ENCODE data around the gene USP7.

Gene USP7

DNA sequence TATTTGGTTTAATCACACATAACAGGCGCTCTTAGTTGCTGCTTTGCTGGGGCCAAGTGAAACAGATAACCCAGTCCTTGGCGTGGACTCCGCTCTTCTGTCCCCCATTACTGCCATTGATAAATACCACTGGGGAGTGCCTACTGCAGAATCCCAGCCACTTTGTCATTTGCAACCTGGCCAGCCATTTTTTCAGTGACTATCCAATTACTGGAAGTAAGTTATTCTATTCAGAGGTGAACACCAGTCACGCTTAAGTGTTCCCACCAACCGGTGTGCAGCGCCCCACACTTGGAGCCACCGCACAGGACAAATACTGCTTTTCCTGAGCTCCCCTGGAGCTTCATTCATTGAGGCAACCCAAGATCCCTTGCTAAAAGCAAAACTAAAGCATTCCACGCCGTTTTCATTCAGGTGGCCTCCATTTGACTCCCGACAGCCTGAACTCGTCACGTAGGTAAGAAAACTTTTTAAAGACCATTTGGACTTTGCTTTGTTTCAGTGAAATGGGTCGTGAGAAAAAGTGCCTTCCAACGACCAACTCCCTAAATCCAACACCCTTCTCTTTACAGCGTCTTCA lies 1.8 kb downstream of the USP7 start:
- Histone ChIP-seq H3K27me3 (replicated peaks; ENCODE audit: control insufficient read depth, insufficient read depth, low read length) (no peaks in the 10 kb centered on the region), H3K36me3 (ENCODE audit: control insufficient read depth, insufficient read depth, low read length) (no peaks in the 10 kb centered on the region; the same call in 1 of the 2 replicates), H3K4me3 (replicated peaks; ENCODE audit: low read depth, low read length) (peak overlapping the region; percentile 86)
- TF ChIP-seq, protein P1, sequence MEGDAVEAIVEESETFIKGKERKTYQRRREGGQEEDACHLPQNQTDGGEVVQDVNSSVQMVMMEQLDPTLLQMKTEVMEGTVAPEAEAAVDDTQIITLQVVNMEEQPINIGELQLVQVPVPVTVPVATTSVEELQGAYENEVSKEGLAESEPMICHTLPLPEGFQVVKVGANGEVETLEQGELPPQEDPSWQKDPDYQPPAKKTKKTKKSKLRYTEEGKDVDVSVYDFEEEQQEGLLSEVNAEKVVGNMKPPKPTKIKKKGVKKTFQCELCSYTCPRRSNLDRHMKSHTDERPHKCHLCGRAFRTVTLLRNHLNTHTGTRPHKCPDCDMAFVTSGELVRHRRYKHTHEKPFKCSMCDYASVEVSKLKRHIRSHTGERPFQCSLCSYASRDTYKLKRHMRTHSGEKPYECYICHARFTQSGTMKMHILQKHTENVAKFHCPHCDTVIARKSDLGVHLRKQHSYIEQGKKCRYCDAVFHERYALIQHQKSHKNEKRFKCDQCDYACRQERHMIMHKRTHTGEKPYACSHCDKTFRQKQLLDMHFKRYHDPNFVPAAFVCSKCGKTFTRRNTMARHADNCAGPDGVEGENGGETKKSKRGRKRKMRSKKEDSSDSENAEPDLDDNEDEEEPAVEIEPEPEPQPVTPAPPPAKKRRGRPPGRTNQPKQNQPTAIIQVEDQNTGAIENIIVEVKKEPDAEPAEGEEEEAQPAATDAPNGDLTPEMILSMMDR (IDR thresholded peaks at IDR 0.05; ENCODE audit: insufficient read depth, low read length, poor library complexity, severe bottlenecking) = no peak
- no peak for DNase-seq (ENCODE audit: extremely low read depth, insufficient read length)

DNA sequence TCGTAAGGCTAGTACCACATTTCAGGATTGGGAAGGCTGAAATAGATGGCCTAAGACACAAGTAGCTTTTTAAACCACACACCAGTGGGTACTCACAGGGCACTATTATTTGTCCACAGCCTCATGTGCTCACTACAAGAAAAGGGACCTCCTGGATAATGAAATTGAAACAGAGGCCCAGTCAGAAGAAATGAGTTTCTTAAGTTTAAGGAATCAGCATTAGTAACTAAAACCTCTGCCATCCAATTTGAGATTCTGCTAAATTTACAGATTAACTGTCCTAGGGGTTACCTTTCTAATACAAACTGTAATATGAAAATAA lies 3.0 kb downstream of the USP7 start:
- H3K27me3 ChIP-seq (replicated peaks; ENCODE audit: control insufficient read depth, insufficient read depth, low read length) = no peaks in the 10 kb centered on the region
- peak overlapping the region; percentile 46 for H3K4me3 ChIP-seq (replicated peaks; ENCODE audit: low read depth, low read length)
- TF ChIP-seq, protein P1 (IDR thresholded peaks at IDR 0.05; ENCODE audit: insufficient read depth, low read length, poor library complexity, severe bottlenecking) = no peak
- no peak for DNase-seq (ENCODE audit: extremely low read depth, insufficient read length)
- no peaks in the 10 kb centered on the region; the same call in 1 of the 2 replicates for H3K36me3 ChIP-seq (ENCODE audit: control insufficient read depth, insufficient read depth, low read length)

DNA sequence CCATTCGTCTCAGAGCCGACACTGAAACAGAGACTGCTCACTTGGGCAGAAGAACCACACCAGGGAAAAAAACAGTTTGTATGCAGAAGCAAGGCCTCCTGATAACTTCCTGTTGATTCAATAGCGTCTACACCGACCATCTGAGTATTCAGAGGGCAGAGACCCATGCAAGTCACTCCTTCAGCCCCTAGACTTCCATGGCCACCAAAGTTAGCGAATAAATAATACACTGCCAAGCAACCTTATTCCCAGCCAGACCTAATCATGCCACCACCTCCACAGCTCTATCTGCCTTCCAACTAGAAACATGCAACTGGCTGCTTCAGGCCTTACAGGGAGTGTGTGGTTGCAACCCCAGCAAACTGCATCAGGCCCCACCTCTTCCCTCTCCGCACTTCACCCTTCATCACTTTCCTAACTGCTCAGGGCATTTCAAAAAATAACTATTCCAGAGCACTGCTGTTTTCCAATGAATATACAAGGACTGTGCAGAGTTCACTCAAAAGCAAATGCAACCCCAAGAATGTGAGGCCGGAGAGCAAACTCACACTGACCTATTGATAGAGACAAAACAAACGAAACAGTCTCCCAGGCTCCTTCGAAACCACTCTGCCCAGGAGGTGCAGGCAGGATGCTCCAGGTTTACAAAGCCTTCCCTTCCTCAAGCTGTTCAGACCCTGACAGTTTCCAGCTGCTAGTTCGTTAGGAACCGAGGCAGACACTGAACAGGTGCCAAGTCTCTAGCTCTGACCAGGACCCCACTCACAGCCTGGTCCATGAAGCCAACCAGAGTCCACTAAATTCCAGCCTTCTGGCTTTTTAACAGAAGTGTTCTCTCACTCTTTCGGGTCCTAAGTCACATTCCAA lies 3.6 kb downstream of the USP7 start:
- no peak for DNase-seq (ENCODE audit: extremely low read depth, insufficient read length)
- TF ChIP-seq, protein P1 (IDR thresholded peaks at IDR 0.05; ENCODE audit: insufficient read depth, low read length, poor library complexity, severe bottlenecking) = no peak
- Histone ChIP-seq H3K4me3 (replicated peaks; ENCODE audit: low read depth, low read length) (peak overlapping the region; percentile 46), H3K27me3 (replicated peaks; ENCODE audit: control insufficient read depth, insufficient read depth, low read length) (no peaks in the 10 kb centered on the region), H3K36me3 (ENCODE audit: control insufficient read depth, insufficient read depth, low read length) (no peaks in the 10 kb centered on the region; the same call in 1 of the 2 replicates)

DNA sequence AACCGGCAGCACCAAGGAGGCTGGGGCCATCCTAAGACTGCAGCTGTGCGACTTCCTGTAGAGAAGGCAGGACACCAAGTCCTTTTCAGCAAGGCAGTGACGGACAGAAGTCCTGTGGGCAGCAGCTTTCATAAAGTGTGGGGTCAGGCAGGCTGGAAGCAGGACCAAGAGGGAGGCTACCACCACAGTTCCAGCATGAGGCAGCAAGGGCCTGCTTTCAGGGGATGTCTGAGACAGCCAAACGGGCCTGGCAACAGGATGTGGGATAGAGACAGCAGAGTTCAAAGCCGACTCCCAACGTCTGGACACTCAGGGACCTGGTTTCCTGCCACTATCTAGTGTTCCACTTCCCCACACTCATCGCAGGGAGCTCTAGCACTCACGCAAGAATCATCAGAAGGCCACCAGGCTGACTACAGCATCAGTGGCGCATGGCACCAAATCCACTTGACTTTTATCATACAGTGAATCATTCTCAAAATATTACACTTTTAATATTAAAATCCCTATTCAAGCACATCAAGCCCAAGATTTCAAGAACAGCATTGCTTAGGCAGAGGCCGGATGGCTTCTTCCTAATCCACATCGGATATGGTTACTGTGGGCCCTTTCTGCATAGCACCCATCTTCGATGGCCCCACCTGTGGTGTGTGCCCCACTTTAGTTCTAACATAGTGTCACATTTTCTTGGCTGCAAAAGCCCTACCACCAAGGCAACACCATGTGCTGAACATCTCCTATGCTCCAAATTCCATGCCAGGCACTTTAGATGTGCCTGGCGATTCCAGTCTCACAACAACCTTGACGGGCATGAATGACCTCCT lies 5.2 kb downstream of the USP7 start:
- Histone ChIP-seq H3K36me3 (ENCODE audit: control insufficient read depth, insufficient read depth, low read length) (no peaks in the 10 kb centered on the region; the same call in 1 of the 2 replicates), H3K4me3 (replicated peaks; ENCODE audit: low read depth, low read length) (peak overlapping the region; percentile 44), H3K27me3 (replicated peaks; ENCODE audit: control insufficient read depth, insufficient read depth, low read length) (no peaks in the 10 kb centered on the region)
- TF ChIP-seq, protein P1 (IDR thresholded peaks at IDR 0.05; ENCODE audit: insufficient read depth, low read length, poor library complexity, severe bottlenecking) = no peak
- no peak for DNase-seq (ENCODE audit: extremely low read depth, insufficient read length)

DNA sequence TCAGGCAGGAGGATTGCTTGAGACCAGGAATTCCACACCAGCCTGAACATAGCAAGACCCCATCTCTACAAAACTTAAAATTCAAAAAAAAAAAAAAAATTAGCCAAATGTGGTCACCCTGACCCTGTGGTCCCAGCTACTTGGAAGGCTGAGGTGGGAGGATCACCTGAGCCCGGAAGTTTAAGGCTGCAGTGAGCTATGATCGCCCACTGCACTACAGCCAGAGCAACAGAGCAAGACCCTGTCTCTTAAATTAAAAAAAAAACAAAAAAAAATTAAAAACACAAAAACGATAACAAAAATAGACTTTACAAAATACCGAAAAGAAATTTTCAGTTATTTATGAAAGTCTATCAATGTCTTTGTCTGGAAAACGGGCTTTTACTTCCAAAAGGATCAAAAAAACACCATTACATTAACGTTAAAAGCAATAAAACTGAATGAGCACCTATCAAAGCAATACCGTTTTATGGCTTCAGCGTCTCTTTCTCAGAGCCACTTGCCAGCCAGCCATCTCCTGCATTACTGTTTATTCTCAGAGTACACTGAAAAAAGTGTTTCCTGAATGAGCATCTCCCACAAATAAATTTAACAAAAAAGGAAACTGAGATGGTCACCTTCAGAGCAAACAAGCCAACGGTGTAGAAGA lies 6.1 kb downstream of the USP7 start:
- no peaks in the 10 kb centered on the region for H3K27me3 ChIP-seq (replicated peaks; ENCODE audit: control insufficient read depth, insufficient read depth, low read length)
- no peaks in the 10 kb centered on the region; the same call in 1 of the 2 replicates for H3K36me3 ChIP-seq (ENCODE audit: control insufficient read depth, insufficient read depth, low read length)
- no peak for DNase-seq (ENCODE audit: extremely low read depth, insufficient read length)
- TF ChIP-seq, protein P1 (IDR thresholded peaks at IDR 0.05; ENCODE audit: insufficient read depth, low read length, poor library complexity, severe bottlenecking) = no peak
- peak overlapping the region; percentile 44 for H3K4me3 ChIP-seq (replicated peaks; ENCODE audit: low read depth, low read length)
